Measurements from ENCODE around the gene CCL1. TPM values are rescaled to one million over a fixed set of nuclear protein-coding genes. Genes with fewer than 3 reads are reported as not detected.
"Not testable (repeated sequence)": the region's sequence is repeated elsewhere in the genome, so short reads cannot be mapped to it uniquely, and the experiment has no call there.

The CCL1 gene
- total RNA-seq, 1 donor, result not detected

DNA sequence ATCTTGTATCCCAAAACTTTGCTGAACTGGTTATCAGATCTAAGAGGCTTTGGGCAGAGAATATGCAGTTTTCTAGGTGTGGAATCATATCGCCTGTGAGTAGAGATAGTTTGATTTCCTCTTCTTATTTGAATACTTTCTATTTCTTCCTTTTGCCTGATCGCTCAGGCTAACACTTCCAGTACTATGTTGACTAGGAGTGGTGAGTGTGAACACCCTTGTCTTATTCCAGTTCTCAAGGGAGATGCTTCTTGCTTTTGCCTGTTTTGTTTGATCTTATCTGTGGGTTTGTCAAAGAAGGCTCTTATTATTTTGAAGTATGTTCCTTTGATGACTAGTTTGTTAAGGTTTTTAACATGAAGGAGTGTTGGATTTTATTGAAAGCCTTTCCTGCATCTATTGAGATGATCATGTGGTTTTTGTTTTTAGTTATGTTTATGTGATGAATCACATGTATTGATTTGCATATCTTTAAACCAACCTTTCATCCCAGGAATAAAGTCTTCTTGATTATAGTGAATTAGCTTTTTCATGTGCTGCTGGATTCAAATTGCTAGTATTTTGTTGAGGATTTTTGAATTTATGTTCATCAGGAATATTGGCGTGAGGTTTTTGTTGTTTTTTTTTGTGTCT lies 23.8 kb downstream of the CCL1 start:
- no peak overlapping the region for H3K4me3 ChIP-seq (ENCODE audit: low read depth, low read length)
- TF ChIP-seq CTCF (IDR thresholded peaks at IDR 0.05; ENCODE audit: insufficient read depth, low read length), result no peak
- no peak for DNase-seq (ENCODE audit: low read depth)

DNA sequence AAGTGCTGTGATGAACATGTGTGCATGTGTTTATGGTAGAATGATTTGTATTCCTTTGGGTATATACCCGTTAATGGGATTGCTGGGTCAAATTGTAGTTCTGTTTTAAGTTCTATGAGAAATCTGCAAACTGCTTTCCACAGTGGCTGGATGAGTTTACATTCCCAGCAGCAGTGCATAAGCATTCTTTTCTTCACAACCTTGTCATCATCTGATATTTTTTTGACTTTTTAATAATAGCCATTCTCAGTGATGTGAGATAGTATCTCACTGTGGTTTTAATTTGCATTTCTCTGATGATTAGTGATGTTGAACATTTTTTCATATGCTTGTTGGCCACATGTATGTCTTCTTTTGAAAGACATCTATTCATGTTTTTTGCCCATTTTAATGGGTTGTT lies 25.3 kb downstream of the CCL1 start:
- DNase-seq (ENCODE audit: low read depth), result no peak
- no peak for TF ChIP-seq CTCF (IDR thresholded peaks at IDR 0.05; ENCODE audit: insufficient read depth, low read length)
- no peak overlapping the region for H3K4me3 ChIP-seq (ENCODE audit: low read depth, low read length)

DNA sequence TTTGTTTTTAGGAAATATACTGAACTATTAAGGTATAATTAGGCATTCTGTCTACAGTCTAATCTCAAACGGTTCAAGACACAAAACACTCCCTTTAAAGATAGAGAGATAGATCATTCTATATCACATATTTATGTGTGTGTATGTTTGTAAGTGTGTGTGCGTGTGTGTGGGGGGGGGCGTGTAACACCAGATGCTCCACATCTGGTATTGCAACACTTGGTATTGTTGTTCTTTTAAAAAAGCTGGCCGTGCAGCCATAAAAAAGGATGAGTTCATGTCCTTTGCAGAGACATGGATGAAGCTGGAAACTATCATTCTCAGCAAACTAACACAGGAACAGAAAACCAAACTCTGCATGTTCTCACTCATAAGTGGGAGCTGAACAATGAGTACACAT lies 35.5 kb downstream of the CCL1 start:
- DNase-seq (ENCODE audit: low read depth), result peak; percentile 44
- H3K4me3 ChIP-seq (ENCODE audit: low read depth, low read length), result not testable (repeated sequence)

GRCh38 chr17:34321964-34322363 lies 41.1 kb downstream of the CCL1 start:
- H3K4me3 ChIP-seq (ENCODE audit: low read depth, low read length), result no peak overlapping the region
- TF ChIP-seq CTCF (IDR thresholded peaks at IDR 0.05; ENCODE audit: insufficient read depth, low read length), result no peak

GRCh38 chr17:34319039-34319483 lies 44.0 kb downstream of the CCL1 start, which contains the start of gene CCL8:
Gene CCL8, plus strand, starts transcription at chr17:34319435. Its CDS starts 67 bp downstream, at chr17:34319502.
- peak; percentile 28 for DNase-seq (ENCODE audit: low read depth)
- no peak within 1 kb of the TSS for H3K4me3 ChIP-seq (ENCODE audit: low read depth, low read length)
- TF ChIP-seq CTCF (IDR thresholded peaks at IDR 0.05; ENCODE audit: insufficient read depth, low read length), result no peak

More at GRCh38 chr17:34321964-34322363, 41.1 kb downstream of the CCL1 start:
- no peak for DNase-seq (ENCODE audit: low read depth)

- no peak for TF ChIP-seq CTCF (IDR thresholded peaks at IDR 0.05; ENCODE audit: insufficient read depth, low read length)
- no peak overlapping the region for H3K4me3 ChIP-seq (ENCODE audit: low read depth, low read length)
- no peak for DNase-seq (ENCODE audit: low read depth)
These were observed 44.6 kb downstream of the CCL1 start for GRCh38 chr17:34318474-34318873.

- no peak overlapping the region for H3K4me3 ChIP-seq (ENCODE audit: low read depth, low read length)
- peak; percentile 97 for DNase-seq (ENCODE audit: low read depth)
- peak; percentile 2 for TF ChIP-seq CTCF (IDR thresholded peaks at IDR 0.05; ENCODE audit: insufficient read depth, low read length)
These were observed 48.8 kb downstream of the CCL1 start for GRCh38 chr17:34314279-34314678.
